Thoracic aorta (tissue), 2 donors: Measurements from ENCODE around the gene RNF115. TPM values are rescaled to one million over a fixed set of nuclear protein-coding genes. Genes with fewer than 3 reads are reported as not detected.
"Not testable (repeated sequence)": the region's sequence is repeated elsewhere in the genome, so short reads cannot be mapped to it uniquely, and the experiment has no call there.

Experiments used
- ATAC-seq: fragments of 150-250 bp; one replicate; pipeline ENCODE4 v1.8.0; 2017; ENCODE audit warnings: low read depth; ENCODE audit not compliant: insufficient number of reproducible peaks, low FRiP score
- DNase-seq: peaks from one replicate; pipeline ENCODE4 v3.0.0-alpha.2; 2020; ENCODE audit warnings: low spot score
- H3K27ac ChIP-seq, 2 donors: fragments of 200-600 bp; sonication (generic); 1 replicate in 1 of 2; 2 replicates in 1 of 2; pipeline ENCODE4 v1.5.1; 2016; ENCODE audit warnings: mild to moderate bottlenecking in 2 of 2, moderate library complexity in 2 of 2
- H3K27me3 ChIP-seq: fragments of 200-600 bp; sonication (generic); replicated peaks from 2 replicates; pipeline ENCODE4 v1.6.0; 2016; ENCODE audit warnings: mild to moderate bottlenecking; ENCODE audit not compliant: insufficient read depth
- H3K36me3 ChIP-seq: fragments of 200-600 bp; sonication (generic); one replicate; pipeline ENCODE4 v1.5.1; 2016
- H3K4me1 ChIP-seq, 2 donors: fragments of 200-600 bp; sonication (generic); 1 replicate in 1 of 2; 2 replicates in 1 of 2; pipeline versions ENCODE4 v1.5.1 to v1.6.0; 2016; ENCODE audit warnings: low read depth in 2 of 2, mild to moderate bottlenecking in 1 of 2; ENCODE audit not compliant: control insufficient read depth in 1 of 2
- H3K4me3 ChIP-seq: fragments of 200-600 bp; sonication (generic); 2 replicates; pipeline ENCODE4 v1.5.1; 2016; ENCODE audit warnings: mild to moderate bottlenecking
- H3K9me3 ChIP-seq: fragments of 200-600 bp; sonication (generic); 2 replicates; pipeline ENCODE4 v1.5.1; 2016
- total RNA-seq, 2 donors: library from RNA; depleted of rRNA; stranded (reverse); fragments of >200 nt; gene quantifications; one replicate each; pipeline versions ENCODE4 v1.1.0 to v1.2.3, GENCODE V29; 2016
- TF ChIP-seq, protein P1 (sequence below): fragments of 200-600 bp; sonication (generic); IDR thresholded peaks from one replicate; pipeline ENCODE4 v1.5.1; 2019; ENCODE audit warnings: antibody characterized with exemption

RNF115 gene
- total RNA-seq, 2 donors from 2014 or later = 52.7 to 60.4 TPM

DNA sequence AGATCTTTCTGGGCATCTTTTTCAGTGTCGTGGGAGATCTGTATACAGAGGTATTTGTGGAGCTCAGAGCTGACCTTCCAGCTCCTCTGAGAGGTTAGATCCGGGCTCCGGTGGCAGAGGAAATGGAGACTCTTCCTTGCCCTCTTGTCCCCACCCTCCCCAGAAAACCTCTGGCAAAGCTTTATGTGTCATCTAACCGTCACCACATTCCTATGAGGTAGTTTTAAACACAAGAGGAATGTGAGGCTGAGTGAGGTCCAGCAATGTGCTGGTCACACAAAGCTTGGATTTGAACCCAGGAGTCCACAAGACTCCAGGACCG is 103.4 kb downstream of the RNF115 start:
- Histone ChIP-seq H3K9me3 (no peaks in the 10 kb centered on the region), H3K27ac (no peak overlapping the region)

DNA sequence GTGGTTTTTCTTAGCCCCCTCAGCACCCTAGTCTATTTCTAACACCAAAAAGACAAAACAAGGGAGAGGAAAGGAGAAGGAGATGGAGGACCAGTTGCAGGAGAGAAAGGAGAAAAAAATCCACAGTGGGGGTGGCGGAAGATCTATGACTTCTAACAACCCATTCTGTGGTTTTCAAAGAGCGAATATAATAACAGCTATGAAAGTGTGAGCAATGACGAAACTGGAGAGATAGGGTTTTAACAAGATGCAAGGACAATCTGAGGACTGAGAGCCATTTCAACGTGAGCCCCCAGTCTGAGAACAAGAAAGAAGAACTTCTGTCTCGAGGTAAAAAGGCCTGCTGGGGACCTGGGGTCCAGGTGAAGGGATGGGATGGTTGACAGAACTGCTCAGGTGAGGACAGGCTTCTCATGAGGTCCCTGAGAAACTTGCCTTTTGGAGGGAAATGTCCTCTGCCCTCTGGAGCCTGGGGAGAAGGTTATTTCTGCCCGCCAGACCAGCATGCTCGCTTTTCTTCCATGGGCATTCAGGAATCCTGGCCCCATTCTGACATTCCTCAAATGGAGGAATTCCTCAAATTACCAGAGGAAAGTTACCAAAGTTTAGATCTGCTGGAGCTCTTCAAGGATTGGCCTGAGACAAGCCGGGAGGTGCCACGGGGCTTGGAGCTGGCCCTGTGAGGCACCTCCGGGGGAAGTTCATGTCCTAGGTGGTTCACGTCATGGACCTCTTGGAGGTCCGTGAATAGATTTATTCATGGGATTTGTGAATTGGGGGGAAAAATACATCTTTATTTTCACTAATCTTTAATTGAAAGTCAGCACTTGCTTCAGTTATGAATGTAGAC is 104.4 kb downstream of the RNF115 start, which contains the start of gene CD160:
TSS of gene CD160 (plus strand) at position 270 of the 850 bp plus-strand sequence. CDS start 8,829 bp downstream, outside the sequence.
- Histone ChIP-seq H3K9me3 (no peaks in the 10 kb centered on the region), H3K27me3 (no peaks in the 10 kb centered on the region), H3K27ac (no peak within 1 kb of the TSS), H3K36me3 (no peaks in the 10 kb centered on the region), H3K4me1 (peaks cover 3 to 11% of the 10 kb centered on the region in 2 donors), H3K4me3 (no peak within 1 kb of the TSS)
- DNase-seq (no peak), ATAC-seq (no peak)
- TF ChIP-seq, protein P1, sequence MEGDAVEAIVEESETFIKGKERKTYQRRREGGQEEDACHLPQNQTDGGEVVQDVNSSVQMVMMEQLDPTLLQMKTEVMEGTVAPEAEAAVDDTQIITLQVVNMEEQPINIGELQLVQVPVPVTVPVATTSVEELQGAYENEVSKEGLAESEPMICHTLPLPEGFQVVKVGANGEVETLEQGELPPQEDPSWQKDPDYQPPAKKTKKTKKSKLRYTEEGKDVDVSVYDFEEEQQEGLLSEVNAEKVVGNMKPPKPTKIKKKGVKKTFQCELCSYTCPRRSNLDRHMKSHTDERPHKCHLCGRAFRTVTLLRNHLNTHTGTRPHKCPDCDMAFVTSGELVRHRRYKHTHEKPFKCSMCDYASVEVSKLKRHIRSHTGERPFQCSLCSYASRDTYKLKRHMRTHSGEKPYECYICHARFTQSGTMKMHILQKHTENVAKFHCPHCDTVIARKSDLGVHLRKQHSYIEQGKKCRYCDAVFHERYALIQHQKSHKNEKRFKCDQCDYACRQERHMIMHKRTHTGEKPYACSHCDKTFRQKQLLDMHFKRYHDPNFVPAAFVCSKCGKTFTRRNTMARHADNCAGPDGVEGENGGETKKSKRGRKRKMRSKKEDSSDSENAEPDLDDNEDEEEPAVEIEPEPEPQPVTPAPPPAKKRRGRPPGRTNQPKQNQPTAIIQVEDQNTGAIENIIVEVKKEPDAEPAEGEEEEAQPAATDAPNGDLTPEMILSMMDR = no peak

More for the DNA sequence above, 103.4 kb downstream of the RNF115 start:
- no peaks in the 10 kb centered on the region for H3K36me3 ChIP-seq
- no peak for DNase-seq
- TF ChIP-seq, protein P1 = no peak
- peaks cover 3 to 11% of the 10 kb centered on the region in 2 donors for H3K4me1 ChIP-seq
- ATAC-seq = no peak
- H3K27me3 ChIP-seq = no peaks in the 10 kb centered on the region
- peak overlapping the region; percentile 74 for H3K4me3 ChIP-seq

DNA sequence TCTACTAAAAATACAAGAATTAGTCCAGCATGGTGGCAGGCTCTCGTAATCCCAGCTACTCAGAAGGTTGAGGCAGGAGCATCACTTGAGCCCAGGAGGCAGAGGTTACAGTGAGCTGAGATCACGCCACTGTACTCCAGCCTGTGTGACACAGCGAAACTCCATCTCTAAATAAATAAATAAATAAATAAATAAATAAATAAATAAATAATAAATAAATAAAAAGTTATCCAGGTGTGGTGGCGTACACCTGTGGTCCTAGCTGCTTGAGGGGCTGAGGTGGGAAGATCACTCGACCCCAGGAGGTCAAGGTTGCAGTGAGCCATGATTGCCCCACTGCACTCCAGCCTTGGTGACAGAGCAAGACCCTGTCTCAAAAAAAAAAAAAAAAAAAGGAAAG is 105.4 kb downstream of the RNF115 start:
- not testable (repeated sequence) for ATAC-seq, H3K9me3 ChIP-seq, DNase-seq, H3K36me3 ChIP-seq, H3K27ac ChIP-seq, H3K27me3 ChIP-seq, H3K4me3 ChIP-seq
- H3K4me1 ChIP-seq = peaks cover 3 to 11% of the 10 kb centered on the region in 2 donors

DNA sequence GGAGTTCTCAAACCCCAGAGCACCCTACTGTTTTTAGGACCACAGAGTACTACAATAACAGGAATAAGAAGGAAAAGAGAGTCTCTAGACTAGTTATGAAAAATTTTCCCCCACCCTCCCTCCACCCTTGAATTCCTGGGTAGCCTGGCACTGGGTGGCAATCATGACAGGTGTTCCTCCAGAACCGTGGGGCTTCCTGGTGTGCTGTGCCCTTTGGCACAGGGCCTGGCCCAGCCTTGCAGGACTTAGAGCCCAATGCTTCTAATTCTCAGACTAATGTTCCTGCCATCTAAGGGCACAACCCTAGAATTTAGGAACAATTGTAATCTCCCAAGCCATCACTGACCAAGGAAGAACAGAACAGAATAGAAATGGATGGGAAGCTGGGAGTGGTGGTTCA is 106.1 kb downstream of the RNF115 start:
- TF ChIP-seq, protein P1 = no peak
- Histone ChIP-seq H3K4me3 (no peak overlapping the region), H3K27ac (no peak overlapping the region), H3K9me3 (no peaks in the 10 kb centered on the region), H3K36me3 (no peaks in the 10 kb centered on the region), H3K4me1 (peaks cover 3 to 11% of the 10 kb centered on the region in 2 donors), H3K27me3 (no peaks in the 10 kb centered on the region)
- no peak for ATAC-seq
- no peak for DNase-seq

DNA sequence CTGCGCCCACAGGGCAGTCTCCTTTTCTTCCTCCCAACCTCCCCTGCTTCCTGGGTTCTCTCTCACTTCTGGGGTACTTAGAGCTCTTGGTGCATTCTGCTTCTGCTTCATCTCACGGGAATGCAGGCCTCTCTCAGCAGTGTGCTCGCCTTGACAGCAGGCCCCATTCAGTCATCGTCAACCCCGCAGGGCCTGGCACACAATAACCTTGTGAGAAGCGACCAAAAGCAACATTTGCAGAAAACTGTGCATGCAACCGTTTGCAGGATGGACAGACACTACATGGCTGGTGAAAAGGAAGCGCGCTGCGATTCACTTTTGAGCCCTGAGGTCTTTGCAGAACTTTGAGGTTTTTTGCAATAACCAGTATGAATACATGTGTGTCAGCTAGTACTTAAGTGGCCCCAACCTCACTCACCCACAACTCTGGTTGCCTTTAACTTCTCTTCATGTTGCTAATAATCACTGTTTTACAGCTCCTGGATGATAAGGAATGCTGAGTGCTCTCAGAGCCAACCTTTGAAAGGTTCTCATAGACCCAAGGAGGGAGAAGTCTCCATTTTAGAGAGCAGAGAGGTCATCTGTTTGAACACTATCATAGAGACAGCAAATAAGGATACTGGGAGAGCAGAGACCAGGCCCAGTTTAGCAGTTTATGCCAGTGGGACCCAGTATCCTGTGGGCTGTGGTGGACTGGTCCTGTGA is 107.1 kb downstream of the RNF115 start:
- no peaks in the 10 kb centered on the region for H3K36me3 ChIP-seq
- no peak overlapping the region for H3K4me3 ChIP-seq
- TF ChIP-seq, protein P1 = no peak
- H3K9me3 ChIP-seq = no peaks in the 10 kb centered on the region
- no peak overlapping the region for H3K27ac ChIP-seq
- H3K27me3 ChIP-seq = no peaks in the 10 kb centered on the region
- H3K4me1 ChIP-seq = peaks cover 3 to 11% of the 10 kb centered on the region in 2 donors
- no peak for DNase-seq
- no peak for ATAC-seq
